OCI-LY1 (cell line): ENCODE results near the gene ATXN7L1.

Experiments used
- H2AFZ ChIP-seq: fragments of 200-600 bp; sonication (generic), shearing (Covaris generic); 2 replicates; pipeline ENCODE4 v1.6.0; 2014; ENCODE audit warnings: antibody characterized with exemption, mild to moderate bottlenecking, low read length
- H3F3A ChIP-seq: fragments of 200-600 bp; sonication (generic), shearing (Covaris generic); 2 replicates; pipeline ENCODE4 v1.6.0; 2014; ENCODE audit warnings: mild to moderate bottlenecking, antibody characterized with exemption, low read length, moderate library complexity; ENCODE audit not compliant: insufficient read depth
- H3K27ac ChIP-seq: fragments of 200-600 bp; sonication (generic); 2 replicates; pipeline ENCODE4 v1.5.1; 2014; ENCODE audit warnings: low read length, mixed run types, mild to moderate bottlenecking, low read depth; ENCODE audit not compliant: poor library complexity, severe bottlenecking
- H3K27me3 ChIP-seq: fragments of 200-600 bp; sonication (generic); 2 replicates; pipeline ENCODE4 v1.6.0; 2014; ENCODE audit warnings: antibody characterized with exemption, mild to moderate bottlenecking, low read length, moderate library complexity; ENCODE audit not compliant: insufficient read depth
- H3K36me3 ChIP-seq: fragments of 200-600 bp; sonication (generic); 2 replicates; pipeline ENCODE4 v1.6.1; 2014; ENCODE audit warnings: mild to moderate bottlenecking, antibody characterized with exemption, low read length, moderate library complexity, mixed read lengths; ENCODE audit not compliant: insufficient read depth
- H3K4me1 ChIP-seq: fragments of 200-600 bp; sonication (generic); 2 replicates; pipeline ENCODE4 v1.5.1; 2014; ENCODE audit warnings: mild to moderate bottlenecking, low read length, moderate library complexity; ENCODE audit not compliant: insufficient read depth, severe bottlenecking
- H3K4me2 ChIP-seq: fragments of 200-600 bp; sonication (generic), shearing (Covaris generic); 2 replicates; pipeline ENCODE4 v1.6.1; 2014; ENCODE audit warnings: low read length
- H3K4me3 ChIP-seq: fragments of 200-600 bp; sonication (generic); 2 replicates; pipeline ENCODE4 v1.5.1; 2014; ENCODE audit warnings: low read length, low read depth, mild to moderate bottlenecking, mixed read lengths; ENCODE audit not compliant: poor library complexity, severe bottlenecking
- H3K79me2 ChIP-seq: fragments of 200-600 bp; shearing (Covaris generic); 2 replicates; pipeline ENCODE4 v1.6.1; 2016; ENCODE audit warnings: mixed run types, low read length, mixed read lengths; ENCODE audit not compliant: insufficient read depth
- H3K9ac ChIP-seq: fragments of 200-600 bp; sonication (generic), shearing (Covaris generic); 2 replicates; pipeline ENCODE4 v1.6.1; 2014; ENCODE audit warnings: mild to moderate bottlenecking, low read length, mixed read lengths
- H3K9me2 ChIP-seq: fragments of 200-600 bp; sonication (generic), shearing (Covaris generic); 2 replicates; pipeline ENCODE4 v1.6.1; 2014; ENCODE audit warnings: low read depth, mild to moderate bottlenecking, low read length, mixed read lengths
- H3K9me3 ChIP-seq: fragments of 200-600 bp; shearing (Covaris generic); 2 replicates; pipeline ENCODE4 v1.6.1; 2014; ENCODE audit warnings: low read length, mixed read lengths
- H4K20me1 ChIP-seq: fragments of 200-600 bp; sonication (generic), shearing (Covaris generic); 2 replicates; pipeline ENCODE4 v1.6.0; 2016; ENCODE audit warnings: mild to moderate bottlenecking, low read length; ENCODE audit not compliant: insufficient read depth
- EZH2 ChIP-seq: fragments of 200-600 bp; sonication (generic), shearing (Covaris generic); IDR thresholded peaks from 2 replicates; pipeline ENCODE4 v1.8.0; 2017; ENCODE audit warnings: borderline replicate concordance, mixed run types, mild to moderate bottlenecking, antibody characterized with exemption, low read length, moderate library complexity, mixed read lengths
- TF ChIP-seq, protein P1 (sequence below): fragments of 200-600 bp; sonication (generic), shearing (Covaris generic); IDR thresholded peaks from 2 replicates; pipeline ENCODE4 v1.5.1; 2017; ENCODE audit warnings: mild to moderate bottlenecking, antibody characterized with exemption, low read length, moderate library complexity, mixed read lengths

Gene ATXN7L1

DNA sequence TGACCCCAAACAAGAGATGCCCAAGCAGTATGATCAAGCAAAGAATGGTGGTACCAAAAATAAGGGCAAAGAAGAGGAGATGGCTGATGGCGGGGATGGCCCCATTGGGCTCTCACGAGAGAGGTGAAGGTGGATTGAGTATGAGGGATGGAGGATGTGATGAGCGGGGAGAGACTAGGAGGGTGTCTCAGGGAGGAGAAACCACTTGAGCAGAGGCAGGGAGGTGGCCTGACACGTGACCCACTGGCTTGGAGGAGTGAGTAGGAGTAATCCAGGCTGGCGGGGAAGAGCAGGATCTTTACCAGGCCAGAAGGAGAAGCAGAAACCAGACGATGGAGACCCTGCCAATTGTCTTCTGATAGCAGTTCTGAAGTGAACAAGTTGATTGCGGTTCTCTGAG lies 33.3 kb upstream of the ATXN7L1 start:
- no peaks in the 10 kb centered on the region for H3K9me3 ChIP-seq
- H3K4me3 ChIP-seq: no peak overlapping the region

DNA sequence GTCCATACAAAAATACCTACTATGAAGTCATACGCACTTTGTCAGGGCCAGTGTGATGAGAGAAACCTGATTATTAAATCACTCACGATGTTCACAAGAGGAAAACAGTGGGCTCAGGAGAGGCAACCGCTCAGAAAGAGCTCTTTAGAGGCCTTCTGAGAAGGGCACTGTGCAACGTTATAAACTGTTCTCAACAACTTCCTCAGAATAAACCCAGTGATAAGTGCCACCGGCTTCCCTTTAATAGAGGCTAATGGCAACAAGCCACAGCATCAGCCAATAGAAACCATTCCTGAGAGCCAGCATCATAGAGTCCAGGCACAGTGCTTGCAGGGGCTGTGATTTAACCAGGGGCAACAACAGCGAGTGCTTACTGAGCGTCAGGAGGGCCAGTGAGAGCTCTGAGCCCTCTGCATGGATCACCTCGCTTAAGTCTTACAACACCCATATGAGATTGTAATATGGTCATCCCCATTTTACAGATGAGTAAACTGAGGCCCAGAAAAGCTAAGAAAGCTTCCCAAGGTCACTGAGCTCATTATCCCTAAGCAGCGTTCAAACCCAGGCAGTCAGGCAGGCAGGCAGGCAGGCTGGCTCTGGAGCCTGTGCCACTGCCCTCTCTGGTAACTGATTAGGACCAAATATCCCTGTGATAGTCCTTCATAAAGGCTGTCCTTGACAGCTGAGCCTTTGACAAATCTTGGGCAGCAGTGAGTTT lies 30.9 kb upstream of the ATXN7L1 start:
- Histone ChIP-seq H3K4me2 (no peak overlapping the region), H3K36me3 (no peaks in the 10 kb centered on the region), H3F3A (no peaks in the 10 kb centered on the region), H3K4me3 (no peak overlapping the region), H3K79me2 (no peaks in the 10 kb centered on the region), H3K9me3 (no peaks in the 10 kb centered on the region), H3K27ac (no peak overlapping the region), H3K27me3 (peaks cover 2% of the 10 kb centered on the region; the same call in 1 of the 2 replicates), H4K20me1 (no peaks in the 10 kb centered on the region), H3K9ac (no peak overlapping the region), H3K9me2 (no peaks in the 10 kb centered on the region), H2AFZ (no peak overlapping the region), H3K4me1 (no peaks in the 10 kb centered on the region)
- TF ChIP-seq EZH2: no peak
- TF ChIP-seq, protein P1, sequence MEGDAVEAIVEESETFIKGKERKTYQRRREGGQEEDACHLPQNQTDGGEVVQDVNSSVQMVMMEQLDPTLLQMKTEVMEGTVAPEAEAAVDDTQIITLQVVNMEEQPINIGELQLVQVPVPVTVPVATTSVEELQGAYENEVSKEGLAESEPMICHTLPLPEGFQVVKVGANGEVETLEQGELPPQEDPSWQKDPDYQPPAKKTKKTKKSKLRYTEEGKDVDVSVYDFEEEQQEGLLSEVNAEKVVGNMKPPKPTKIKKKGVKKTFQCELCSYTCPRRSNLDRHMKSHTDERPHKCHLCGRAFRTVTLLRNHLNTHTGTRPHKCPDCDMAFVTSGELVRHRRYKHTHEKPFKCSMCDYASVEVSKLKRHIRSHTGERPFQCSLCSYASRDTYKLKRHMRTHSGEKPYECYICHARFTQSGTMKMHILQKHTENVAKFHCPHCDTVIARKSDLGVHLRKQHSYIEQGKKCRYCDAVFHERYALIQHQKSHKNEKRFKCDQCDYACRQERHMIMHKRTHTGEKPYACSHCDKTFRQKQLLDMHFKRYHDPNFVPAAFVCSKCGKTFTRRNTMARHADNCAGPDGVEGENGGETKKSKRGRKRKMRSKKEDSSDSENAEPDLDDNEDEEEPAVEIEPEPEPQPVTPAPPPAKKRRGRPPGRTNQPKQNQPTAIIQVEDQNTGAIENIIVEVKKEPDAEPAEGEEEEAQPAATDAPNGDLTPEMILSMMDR: no peak

More for the DNA sequence above, 33.3 kb upstream of the ATXN7L1 start:
- Histone ChIP-seq H3K4me2 (no peak overlapping the region), H3K36me3 (no peaks in the 10 kb centered on the region), H3K4me1 (no peaks in the 10 kb centered on the region), H3K79me2 (no peaks in the 10 kb centered on the region), H3K9ac (no peak overlapping the region), H4K20me1 (no peaks in the 10 kb centered on the region), H3K27me3 (peaks cover 2% of the 10 kb centered on the region; the same call in 1 of the 2 replicates), H3K27ac (no peak overlapping the region), H2AFZ (no peak overlapping the region), H3K9me2 (no peaks in the 10 kb centered on the region), H3F3A (no peaks in the 10 kb centered on the region)
- no peak for TF ChIP-seq EZH2
- TF ChIP-seq, protein P1: no peak

DNA sequence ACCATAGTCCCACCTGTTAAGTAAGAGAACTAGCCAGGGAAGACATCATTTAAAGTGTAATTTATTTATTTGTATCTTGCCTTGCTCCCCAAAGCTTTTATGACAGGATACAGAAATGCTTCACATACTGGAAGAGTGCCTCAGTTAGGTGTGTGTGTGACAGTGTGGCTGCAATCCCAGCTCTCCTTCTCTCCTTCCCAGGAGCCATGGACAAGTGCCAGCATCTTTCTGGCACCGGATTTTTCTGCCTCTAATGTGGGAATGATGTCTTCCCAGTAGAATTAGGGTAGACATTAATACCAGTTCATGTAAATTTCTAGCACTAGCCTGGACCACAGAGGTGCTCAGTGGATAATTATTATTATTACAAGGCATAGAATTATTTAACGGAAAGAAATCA lies 30.3 kb upstream of the ATXN7L1 start:
- H3K9me2 ChIP-seq: no peaks in the 10 kb centered on the region
- no peaks in the 10 kb centered on the region for H3K79me2 ChIP-seq
- H3K27ac ChIP-seq: no peak overlapping the region
- H3K4me2 ChIP-seq: no peak overlapping the region
- H3K9ac ChIP-seq: no peak overlapping the region
- H3K4me3 ChIP-seq: no peak overlapping the region
- H3K36me3 ChIP-seq: no peaks in the 10 kb centered on the region
- no peak overlapping the region for H2AFZ ChIP-seq
- H4K20me1 ChIP-seq: no peaks in the 10 kb centered on the region
- peaks cover 2% of the 10 kb centered on the region; the same call in 1 of the 2 replicates for H3K27me3 ChIP-seq
- H3K9me3 ChIP-seq: no peaks in the 10 kb centered on the region
- H3F3A ChIP-seq: no peaks in the 10 kb centered on the region
- TF ChIP-seq, protein P1: no peak
- TF ChIP-seq EZH2: no peak
- no peaks in the 10 kb centered on the region for H3K4me1 ChIP-seq
